HCT116 (cell line): Measurements from ENCODE around the gene UMPS. TPM values are rescaled to one million over a fixed set of nuclear protein-coding genes. Genes with fewer than 3 reads are reported as not detected.

ENCODE experiments used
- ATAC-seq: fragments of 200-7000 bp; cut with Tn5 transposase; 2 replicates; pipeline ENCODE4 v1.9.1; 2020; ENCODE audit warnings: mild to moderate bottlenecking, moderate library complexity
- BruUV-seq: library from RNA; stranded (reverse); fragments of 400-500 nt; replicated peaks from 2 replicates; lab custom pipeline; 2021; lab: Mats Ljungman, UMichigan
- CTCF ChIA-PET: fragments of 300-600 bp; sonication (Branson Sonifier 250); formaldehyde crosslinking; loops from one replicate; lab custom pipeline; 2021; ENCODE audit warnings: antibody characterized with exemption; lab: Charles Lee
- POLR2A ChIA-PET: fragments of 300-600, 350-600 bp; sonication (Branson Sonifier 250); formaldehyde crosslinking; loops from one replicate; lab custom pipeline; 2021; ENCODE audit warnings: antibody characterized with exemption; lab: Charles Lee
- RAD21 ChIA-PET, 2 experiments: fragments of 300-600 bp; sonication (Branson Sonifier 250); formaldehyde crosslinking; loops; one replicate each; lab custom pipeline; 2023; ENCODE audit warnings: low total read pairs in 2 of 2; ENCODE audit not compliant: uncharacterized antibody in 2 of 2, unreplicated experiment in 2 of 2, low non-redundant PET in 1 of 2; lab: Charles Lee
- DNase-seq: peaks from one replicate; pipeline ENCODE4 v3.0.0-alpha.2; 2010; ENCODE audit warnings: low read depth, low spot score
- H2AFZ ChIP-seq: fragments of 200-600 bp; shearing (Covaris generic), sonication (generic); 2 replicates; pipeline ENCODE4 v1.6.1; 2017; ENCODE audit warnings: low read depth, mixed run types, mixed read lengths, antibody characterized with exemption, low read length; ENCODE audit not compliant: poor library complexity, severe bottlenecking
- H3K27ac ChIP-seq: 2 replicates; pipeline ENCODE4 v1.5.1; 2012; ENCODE audit warnings: low read depth, low read length
- H3K27me3 ChIP-seq: fragments of 200-600 bp; sonication (generic); 2 replicates; pipeline ENCODE4 v1.6.1; 2016; ENCODE audit warnings: mixed run types, low read length, mixed read lengths; ENCODE audit not compliant: insufficient read depth
- H3K36me3 ChIP-seq, 2 experiments: fragments of 200-500 bp in 1 of 2; fragments of 200-600 bp in 1 of 2; sonication (Bioruptor generic) in 1 of 2; sonication (generic) in 1 of 2; 2 replicates each; pipeline versions ENCODE4 v1.5.1 to v1.6.1; 2014 to 2016; ENCODE audit warnings: low read length in 2 of 2, inconsistent platforms in 1 of 2, mixed read lengths in 1 of 2, mixed run types in 1 of 2; ENCODE audit not compliant: insufficient read depth in 2 of 2, control insufficient read depth in 1 of 2
- H3K4me1 ChIP-seq, 2 experiments: fragments of 200-600 bp in 1 of 2; sonication (generic) in 1 of 2; 2 replicates each; pipeline versions ENCODE4 v1.5.1 to v1.6.1; 2012 to 2017; ENCODE audit warnings: low read length in 2 of 2, inconsistent platforms in 1 of 2, mild to moderate bottlenecking in 1 of 2, mixed read lengths in 1 of 2, mixed run types in 1 of 2, moderate library complexity in 1 of 2; ENCODE audit not compliant: insufficient read depth in 2 of 2, control insufficient read depth in 1 of 2
- H3K4me2 ChIP-seq: fragments of 200-600 bp; sonication (generic); 2 replicates; pipeline ENCODE4 v1.6.1; 2017; ENCODE audit warnings: mixed run types, low read length, mixed read lengths
- H3K4me3 ChIP-seq, 2 experiments: fragments of 200-600 bp in 1 of 2; sonication (generic) in 1 of 2; replicated peaks in 1 of 2; 2 replicates each; pipeline ENCODE4 v1.5.1; 2011 to 2016; ENCODE audit warnings: low read length in 2 of 2, control low read depth in 1 of 2, low read depth in 1 of 2, mild to moderate bottlenecking in 1 of 2, mixed read lengths in 1 of 2, mixed run types in 1 of 2
- H3K79me2 ChIP-seq: fragments of 200-600 bp; sonication (generic); 2 replicates; pipeline ENCODE4 v1.6.1; 2017; ENCODE audit warnings: mild to moderate bottlenecking, mixed run types, low read length, moderate library complexity, mixed read lengths; ENCODE audit not compliant: insufficient read depth
- H3K9ac ChIP-seq: fragments of 200-600 bp; sonication (generic); 2 replicates; pipeline ENCODE4 v1.6.1; 2016; ENCODE audit warnings: low read length, mixed read lengths
- H3K9me2 ChIP-seq: fragments of 200-600 bp; sonication (generic), shearing (Covaris generic); 2 replicates; pipeline ENCODE4 v1.6.1; 2017; ENCODE audit warnings: mixed run types, mild to moderate bottlenecking, moderate library complexity; ENCODE audit not compliant: insufficient read depth
- H3K9me3 ChIP-seq, 2 experiments: fragments of 200-500 bp in 1 of 2; fragments of 200-600 bp in 1 of 2; sonication (Bioruptor generic) in 1 of 2; sonication (generic) in 1 of 2; 2 replicates each; pipeline ENCODE4 v1.6.1; 2014 to 2017; ENCODE audit warnings: low read length in 2 of 2, mixed read lengths in 2 of 2, inconsistent platforms in 1 of 2, low read depth in 1 of 2, mild to moderate bottlenecking in 1 of 2, mixed run types in 1 of 2, moderate library complexity in 1 of 2; ENCODE audit not compliant: control insufficient read depth in 1 of 2, insufficient read depth in 1 of 2
- H4K20me1 ChIP-seq: fragments of 200-600 bp; sonication (generic), shearing (Covaris generic); 2 replicates; pipeline ENCODE4 v1.6.1; 2017; ENCODE audit warnings: mixed run types, mild to moderate bottlenecking, moderate library complexity; ENCODE audit not compliant: insufficient read depth
- CBX3 ChIP-seq: IDR thresholded peaks from 2 replicates; pipeline ENCODE4 v1.6.1; 2012; ENCODE audit warnings: low read depth
- CEBPB ChIP-seq: IDR thresholded peaks from 2 replicates; pipeline ENCODE4 v1.6.1; 2012; ENCODE audit warnings: low read depth
- ELF1 ChIP-seq: IDR thresholded peaks from 2 replicates; pipeline ENCODE4 v1.6.1; 2012; ENCODE audit warnings: low read depth, borderline replicate concordance
- EZH2 ChIP-seq: fragments of 200-600 bp; sonication (generic); IDR thresholded peaks from 2 replicates; pipeline ENCODE4 v1.6.1; 2017; ENCODE audit warnings: antibody characterized with exemption, mixed run types
- EZH2phosphoT487 ChIP-seq: fragments of 200-600 bp; IDR thresholded peaks from 2 replicates; pipeline ENCODE4 v1.6.1; 2018; ENCODE audit warnings: antibody characterized with exemption, borderline replicate concordance
- FOSL1 ChIP-seq: IDR thresholded peaks from 2 replicates; pipeline ENCODE4 v1.6.1; 2012; ENCODE audit warnings: low read depth
- POLR2A ChIP-seq: IDR thresholded peaks from 2 replicates; pipeline ENCODE4 v1.7.0; 2011; ENCODE audit warnings: borderline replicate concordance; ENCODE audit not compliant: insufficient read depth, insufficient read length; ENCODE audit errors: extremely low read depth
- RAD21 ChIP-seq: IDR thresholded peaks from 2 replicates; pipeline ENCODE4 v1.6.1; 2012; ENCODE audit warnings: low read depth, mild to moderate bottlenecking
- SIN3A ChIP-seq: IDR thresholded peaks from 2 replicates; pipeline ENCODE4 v1.6.1; 2012; ENCODE audit warnings: low read depth
- SP1 ChIP-seq: IDR thresholded peaks from 2 replicates; pipeline ENCODE4 v1.6.1; 2012; ENCODE audit warnings: low read depth
- SRF ChIP-seq: IDR thresholded peaks from 2 replicates; pipeline ENCODE4 v1.6.1; 2012; ENCODE audit warnings: low read depth
- YY1 ChIP-seq: IDR thresholded peaks from 2 replicates; pipeline ENCODE4 v1.6.1; 2011; ENCODE audit warnings: low read length, low read depth, moderate library complexity, mild to moderate bottlenecking; ENCODE audit not compliant: insufficient replicate concordance; ENCODE audit errors: extremely low read depth
- ZFX ChIP-seq: fragments of 450-650 bp; IDR thresholded peaks from 2 replicates; pipeline ENCODE4 v1.6.1; 2017
- ZNF274 ChIP-seq: fragments of 200-500 bp; sonication (Bioruptor generic); IDR thresholded peaks from 2 replicates; pipeline ENCODE4 v1.6.1; 2014; ENCODE audit warnings: mild to moderate bottlenecking, low read depth, low read length, inconsistent platforms
- intact Hi-C: fragments of 100-400 bp; cut with micrococcal nuclease; formaldehyde crosslinking; loops from 2 replicates; pipeline ENCODE4 v1.10.0; 2022
- total RNA-seq: library from RNA; stranded (reverse); gene quantifications from one replicate; pipeline ENCODE4 v1.2.1, GENCODE V29; 2021; ENCODE audit not compliant: unreplicated experiment
- TF ChIP-seq, protein P1 (sequence below): IDR thresholded peaks from 2 replicates; pipeline ENCODE4 v1.6.1; 2011; ENCODE audit warnings: mild to moderate bottlenecking, low read length, moderate library complexity; ENCODE audit not compliant: insufficient replicate concordance; ENCODE audit errors: extremely low read depth
- TF ChIP-seq, protein P2 (sequence below), 3 experiments: fragments of 200-600 bp in 1 of 3; sonication (generic) in 1 of 3; IDR thresholded peaks in 2 of 3; conservative IDR thresholded peaks in 1 of 3; 2 replicates each; pipeline ENCODE4 v1.5.1; 2012 to 2017; ENCODE audit warnings: low read depth in 2 of 3, low read length in 2 of 3, antibody characterized with exemption in 1 of 3, borderline replicate concordance in 1 of 3, control low read depth in 1 of 3, mild to moderate bottlenecking in 1 of 3, mixed read lengths in 1 of 3, mixed run types in 1 of 3, moderate library complexity in 1 of 3; ENCODE audit not compliant: insufficient read depth in 1 of 3
- TF ChIP-seq, protein P3 (sequence below): IDR thresholded peaks from 2 replicates; pipeline ENCODE4 v1.6.1; 2012

Gene UMPS
- total RNA-seq, 1 experiment from 2014 or later, result 41.3 TPM

DNA sequence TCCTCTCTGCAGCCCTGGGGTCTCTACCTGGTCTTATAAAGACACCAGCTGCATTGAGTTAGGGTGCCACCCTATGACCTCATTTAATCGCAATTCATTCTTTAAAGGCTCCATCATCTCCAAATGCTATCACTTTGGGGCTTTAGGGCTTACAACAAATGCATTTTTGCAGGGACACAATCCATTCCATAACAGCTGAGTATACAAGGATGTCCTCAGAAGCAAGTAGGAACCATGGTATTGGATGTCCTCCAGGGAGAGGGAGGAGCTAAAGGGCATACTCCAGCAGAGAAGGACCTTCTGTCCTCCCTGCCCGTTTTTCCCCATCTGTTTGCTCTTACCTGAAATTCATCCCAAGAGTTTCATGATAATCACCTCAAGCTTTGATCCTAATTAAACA, 30.3 kb downstream of the UMPS start:
- no peak for DNase-seq
- TF ChIP-seq CEBPB, result no peak
- TF ChIP-seq ZFX, result no peak
- no peak for TF ChIP-seq EZH2phosphoT487
- TF ChIP-seq ELF1, result no peak
- TF ChIP-seq SP1, result no peak
- no peak for TF ChIP-seq YY1
- TF ChIP-seq CBX3, result no peak
- no peak for TF ChIP-seq SIN3A
- no peak for TF ChIP-seq FOSL1
- TF ChIP-seq, protein P1, sequence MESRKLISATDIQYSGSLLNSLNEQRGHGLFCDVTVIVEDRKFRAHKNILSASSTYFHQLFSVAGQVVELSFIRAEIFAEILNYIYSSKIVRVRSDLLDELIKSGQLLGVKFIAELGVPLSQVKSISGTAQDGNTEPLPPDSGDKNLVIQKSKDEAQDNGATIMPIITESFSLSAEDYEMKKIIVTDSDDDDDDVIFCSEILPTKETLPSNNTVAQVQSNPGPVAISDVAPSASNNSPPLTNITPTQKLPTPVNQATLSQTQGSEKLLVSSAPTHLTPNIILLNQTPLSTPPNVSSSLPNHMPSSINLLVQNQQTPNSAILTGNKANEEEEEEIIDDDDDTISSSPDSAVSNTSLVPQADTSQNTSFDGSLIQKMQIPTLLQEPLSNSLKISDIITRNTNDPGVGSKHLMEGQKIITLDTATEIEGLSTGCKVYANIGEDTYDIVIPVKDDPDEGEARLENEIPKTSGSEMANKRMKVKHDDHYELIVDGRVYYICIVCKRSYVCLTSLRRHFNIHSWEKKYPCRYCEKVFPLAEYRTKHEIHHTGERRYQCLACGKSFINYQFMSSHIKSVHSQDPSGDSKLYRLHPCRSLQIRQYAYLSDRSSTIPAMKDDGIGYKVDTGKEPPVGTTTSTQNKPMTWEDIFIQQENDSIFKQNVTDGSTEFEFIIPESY, result no peak
- TF ChIP-seq, protein P2, sequence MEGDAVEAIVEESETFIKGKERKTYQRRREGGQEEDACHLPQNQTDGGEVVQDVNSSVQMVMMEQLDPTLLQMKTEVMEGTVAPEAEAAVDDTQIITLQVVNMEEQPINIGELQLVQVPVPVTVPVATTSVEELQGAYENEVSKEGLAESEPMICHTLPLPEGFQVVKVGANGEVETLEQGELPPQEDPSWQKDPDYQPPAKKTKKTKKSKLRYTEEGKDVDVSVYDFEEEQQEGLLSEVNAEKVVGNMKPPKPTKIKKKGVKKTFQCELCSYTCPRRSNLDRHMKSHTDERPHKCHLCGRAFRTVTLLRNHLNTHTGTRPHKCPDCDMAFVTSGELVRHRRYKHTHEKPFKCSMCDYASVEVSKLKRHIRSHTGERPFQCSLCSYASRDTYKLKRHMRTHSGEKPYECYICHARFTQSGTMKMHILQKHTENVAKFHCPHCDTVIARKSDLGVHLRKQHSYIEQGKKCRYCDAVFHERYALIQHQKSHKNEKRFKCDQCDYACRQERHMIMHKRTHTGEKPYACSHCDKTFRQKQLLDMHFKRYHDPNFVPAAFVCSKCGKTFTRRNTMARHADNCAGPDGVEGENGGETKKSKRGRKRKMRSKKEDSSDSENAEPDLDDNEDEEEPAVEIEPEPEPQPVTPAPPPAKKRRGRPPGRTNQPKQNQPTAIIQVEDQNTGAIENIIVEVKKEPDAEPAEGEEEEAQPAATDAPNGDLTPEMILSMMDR (IDR thresholded peaks at IDR 0.05 in 2 of 3, conservative IDR thresholded peaks at IDR 0.05 in 1 of 3; ENCODE audit: borderline replicate concordance in 1 of 3, insufficient read depth in 1 of 3, low read depth in 2 of 3, low read length in 2 of 3), result no peak
- no peak for TF ChIP-seq POLR2A
- TF ChIP-seq ZNF274, result no peak
- no peak for TF ChIP-seq EZH2
- no peak for TF ChIP-seq SRF
- TF ChIP-seq, protein P3, sequence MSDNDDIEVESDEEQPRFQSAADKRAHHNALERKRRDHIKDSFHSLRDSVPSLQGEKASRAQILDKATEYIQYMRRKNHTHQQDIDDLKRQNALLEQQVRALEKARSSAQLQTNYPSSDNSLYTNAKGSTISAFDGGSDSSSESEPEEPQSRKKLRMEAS, result no peak
- no peak for TF ChIP-seq RAD21
- peak; percentile 54; the same call in 1 of the 2 replicates for ATAC-seq
- BruUV-seq, result no TSS peak
- ChIA-PET CTCF (interaction anchor here (0.6 to 4.4 kb wide), 30 partner anchors 10 to 825 kb away, joined by 3 to 101 read pairs (median 4); no protein-coding TSS in a partner anchor), RAD21 (interaction anchor here (0.7 to 2.9 kb wide), 7 partner anchors 20 to 195 kb away, joined by 3 to 18 read pairs (median 3); no protein-coding TSS in a partner anchor), POLR2A (interaction anchor here (0.8 kb wide), 1 partner anchor 141 kb away, joined by 5 read pairs; no protein-coding TSS in a partner anchor)
- Histone ChIP-seq H3K9me3 (no peaks in the 10 kb centered on the region), H3K36me3 (no peaks in the 10 kb centered on the region; a peak in 1 of 4 replicates), H4K20me1 (no peaks in the 10 kb centered on the region), H3K9ac (no peak overlapping the region), H3K4me2 (no peak overlapping the region; the same call in 1 of the 2 replicates), H3K4me3 (no peak overlapping the region), H3K79me2 (no peaks in the 10 kb centered on the region), H3K4me1 (peaks cover 0 to 7% of the 10 kb centered on the region in 2 experiments; a peak in 1 of 4 replicates), H3K9me2 (no peaks in the 10 kb centered on the region), H2AFZ (no peak overlapping the region), H3K27ac (no peak overlapping the region), H3K27me3 (no peaks in the 10 kb centered on the region)
- intact Hi-C loops, result loop anchor here (5.0 to 10.0 kb wide), 3 partner anchors 196 to 822 kb away; no protein-coding TSS in a partner anchor
